GM21529 (cell line): ENCODE data around the gene SMIM41.

ENCODE experiments used
- ATAC-seq: cut with Tn5 transposase; IDR thresholded peaks from one replicate; pipeline ENCODE4 v1.9.1; 2021; ENCODE audit not compliant: unreplicated experiment

SMIM41 gene

GRCh38 chr12:52063082-52063924 is 16.2 kb upstream of the SMIM41 start:
- ATAC-seq: no peak

DNA sequence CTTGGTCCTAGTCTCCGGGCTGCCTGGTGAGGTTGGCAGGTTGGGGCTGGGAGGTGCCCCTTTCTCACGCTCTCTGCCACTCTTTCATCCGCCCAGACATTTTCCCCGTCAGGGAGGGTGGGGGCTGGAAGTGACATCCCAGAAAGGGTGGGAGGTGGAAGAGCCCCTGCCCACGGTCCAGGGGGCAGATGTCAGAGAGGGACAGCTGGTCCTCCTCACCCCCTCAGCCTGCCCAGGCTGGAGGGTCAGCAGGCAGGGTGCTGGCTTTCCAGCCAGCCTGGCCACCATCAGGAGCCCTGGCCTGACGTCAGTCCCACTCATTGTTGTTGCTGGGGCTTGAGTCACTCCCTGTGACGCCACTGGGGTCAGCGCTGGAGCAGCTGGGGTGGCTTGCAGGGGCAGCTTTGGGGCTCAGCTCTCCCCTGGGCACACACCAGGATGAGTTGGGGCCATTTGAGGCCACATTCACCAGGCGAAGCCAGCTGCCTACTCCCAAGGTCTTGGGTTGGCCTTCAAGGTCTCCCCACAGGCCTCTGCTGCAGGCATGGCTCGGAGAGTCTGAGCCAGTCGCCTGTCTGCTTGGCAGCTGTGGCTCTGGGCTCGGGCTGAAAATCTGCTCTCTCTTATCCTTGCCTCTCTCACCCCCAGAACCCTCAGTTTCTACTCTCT is 15.4 kb upstream of the SMIM41 start:
- no peak for ATAC-seq

DNA sequence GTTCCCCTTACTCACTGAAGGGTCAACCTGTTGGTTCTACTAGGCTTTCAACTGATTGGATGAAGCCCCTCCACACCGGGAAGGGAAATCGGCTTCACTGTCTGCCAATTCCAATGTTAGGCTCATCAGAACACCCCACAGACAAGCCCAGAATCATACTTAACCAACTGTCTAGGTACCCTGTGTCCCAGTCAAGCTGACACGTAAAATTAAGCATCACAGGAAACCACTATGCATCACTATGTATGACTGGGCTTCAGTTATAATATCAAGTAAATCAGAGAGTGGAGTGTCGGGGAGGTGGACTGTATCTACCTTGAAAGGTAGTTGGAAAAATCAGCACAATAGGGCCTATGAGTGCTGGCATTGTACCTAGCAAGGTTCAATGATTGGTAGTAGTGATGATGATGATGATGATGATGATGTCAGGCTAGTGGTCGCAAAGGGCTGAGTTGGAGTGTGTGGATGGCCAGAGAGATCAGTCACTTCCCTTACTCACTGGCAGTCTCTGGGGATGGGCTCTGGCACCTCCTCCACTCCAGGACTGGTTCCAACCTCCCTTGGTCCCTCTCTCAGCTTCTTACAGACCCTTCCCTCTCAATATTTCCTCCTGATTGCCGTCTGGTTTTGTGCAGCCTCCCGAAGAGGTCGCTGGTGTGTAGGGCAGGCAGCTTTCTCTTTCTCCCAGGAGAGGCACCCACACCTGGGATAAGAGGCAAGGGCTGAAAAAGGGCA is 13.0 kb upstream of the SMIM41 start:
- ATAC-seq: no peak

DNA sequence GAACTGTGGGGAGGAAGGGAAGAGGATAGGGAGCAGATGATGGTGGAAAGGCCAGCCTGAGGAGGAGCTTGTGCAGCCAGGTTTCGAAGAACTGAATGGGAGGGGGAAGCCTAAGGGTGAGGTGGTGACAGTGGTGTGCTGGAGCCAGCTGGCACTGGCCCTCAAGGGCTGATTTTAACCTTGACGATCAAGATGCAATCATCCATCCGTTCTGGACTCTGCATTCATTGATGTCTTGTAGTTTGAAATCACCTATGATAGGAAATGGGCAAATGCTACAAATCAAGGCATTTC is 12.5 kb upstream of the SMIM41 start:
- ATAC-seq: no peak

DNA sequence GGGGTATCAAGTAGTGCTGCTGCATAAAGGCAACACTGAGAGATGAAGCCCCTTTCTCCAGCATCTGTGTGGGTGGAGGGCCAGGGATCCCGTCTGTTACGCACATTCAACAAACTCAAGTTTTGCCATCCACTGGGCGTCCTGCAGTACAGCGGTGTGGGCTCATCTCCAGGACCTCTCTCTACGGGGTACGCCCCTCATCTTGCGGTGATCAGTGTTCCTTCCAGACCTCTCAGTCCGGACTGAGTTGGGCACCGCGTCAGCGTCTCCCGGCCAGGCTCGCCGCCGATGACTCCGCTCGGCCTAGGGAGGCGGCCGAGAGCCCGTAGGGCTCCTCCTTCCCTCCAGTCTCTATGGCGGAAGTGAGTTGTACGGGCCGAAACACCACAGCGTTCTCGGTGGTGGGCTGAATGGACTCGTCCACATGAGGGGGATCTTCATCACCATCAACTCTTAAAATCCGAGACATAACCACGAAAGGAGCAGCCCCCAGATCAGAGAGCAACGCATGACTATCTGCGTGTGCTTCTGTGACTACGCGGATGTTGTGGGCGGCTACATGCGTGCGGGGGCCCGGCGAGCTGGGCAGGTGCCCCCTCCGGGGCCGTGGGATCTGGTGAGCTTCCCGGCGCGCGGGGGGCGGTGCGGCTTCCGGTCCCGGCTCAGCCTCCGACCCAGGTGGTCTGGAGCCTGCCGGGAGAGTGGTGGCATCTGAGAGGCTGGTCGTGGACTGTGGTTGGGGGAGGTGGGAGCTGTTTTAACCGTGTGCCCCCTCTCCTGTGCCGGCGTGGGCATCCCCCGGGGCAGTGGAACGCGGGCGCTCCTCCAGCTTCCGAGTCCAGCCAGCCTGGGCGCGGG is 9.9 kb upstream of the SMIM41 start, which contains the start of gene ATG101:
TSS of gene ATG101 (plus strand) at position 652 of the 858 bp plus-strand sequence. CDS start 3,673 bp downstream, outside the sequence.
- ATAC-seq: peak; percentile 94

GRCh38 chr12:52070185-52070925 is 9.1 kb upstream of the SMIM41 start:
- ATAC-seq: peak; percentile 18

GRCh38 chr12:52073531-52074381 is 5.7 kb upstream of the SMIM41 start:
- ATAC-seq: no peak

DNA sequence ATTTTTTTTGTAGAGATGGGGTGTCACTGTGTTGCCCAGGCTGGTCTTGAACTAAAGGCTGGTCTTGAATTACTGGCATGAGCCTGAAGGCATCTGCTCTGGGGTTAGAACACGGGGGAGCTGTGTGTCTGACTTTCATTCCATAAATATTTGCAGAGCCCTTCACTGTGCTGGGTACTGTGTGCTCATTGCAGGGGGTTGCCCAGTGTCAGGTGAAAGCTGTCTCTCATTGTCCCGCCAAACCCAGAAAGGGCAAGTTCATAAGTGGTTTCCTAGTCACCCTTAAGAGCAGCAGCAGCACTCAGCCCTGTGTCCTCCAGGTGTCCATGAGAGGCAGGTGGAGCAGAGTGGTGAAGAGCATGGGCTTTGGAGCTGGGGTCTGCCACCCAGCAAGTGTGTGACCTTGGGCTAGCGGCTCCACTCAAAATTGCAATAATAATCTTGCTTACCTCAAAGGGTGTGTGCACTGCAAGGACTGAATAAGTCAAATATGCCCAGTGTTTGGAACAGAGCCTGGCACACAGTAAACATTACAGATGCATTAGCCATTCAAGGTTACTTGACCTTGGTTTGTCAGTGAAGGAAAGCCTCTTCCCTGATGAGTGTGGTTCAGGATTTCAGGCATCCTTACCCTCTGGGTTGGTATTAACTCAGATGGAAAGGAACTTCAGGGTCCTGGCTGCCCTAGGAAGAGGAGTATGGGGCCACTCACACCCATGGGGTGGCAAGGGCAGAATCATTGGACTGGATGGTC is 4.4 kb upstream of the SMIM41 start:
- ATAC-seq: no peak

DNA sequence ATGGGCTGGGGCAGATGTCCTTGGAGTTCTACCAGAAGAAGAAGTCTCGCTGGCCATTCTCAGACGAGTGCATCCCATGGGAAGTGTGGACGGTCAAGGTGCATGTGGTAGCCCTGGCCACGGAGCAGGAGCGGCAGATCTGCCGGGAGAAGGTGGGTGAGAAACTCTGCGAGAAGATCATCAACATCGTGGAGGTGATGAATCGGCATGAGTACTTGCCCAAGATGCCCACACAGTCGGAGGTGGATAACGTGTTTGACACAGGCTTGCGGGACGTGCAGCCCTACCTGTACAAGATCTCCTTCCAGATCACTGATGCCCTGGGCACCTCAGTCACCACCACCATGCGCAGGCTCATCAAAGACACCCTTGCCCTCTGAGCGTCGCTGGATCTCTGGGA is 2.7 kb upstream of the SMIM41 start:
- ATAC-seq: no peak

- ATAC-seq: no peak
These were observed 1.2 kb upstream of the SMIM41 start for GRCh38 chr12:52078276-52078675.

- no peak for ATAC-seq
These were observed 1.1 kb downstream of the SMIM41 start for GRCh38 chr12:52080403-52081251.

- peak; percentile 59 for ATAC-seq
These were observed 1.8 kb downstream of the SMIM41 start for GRCh38 chr12:52081263-52081733.

DNA sequence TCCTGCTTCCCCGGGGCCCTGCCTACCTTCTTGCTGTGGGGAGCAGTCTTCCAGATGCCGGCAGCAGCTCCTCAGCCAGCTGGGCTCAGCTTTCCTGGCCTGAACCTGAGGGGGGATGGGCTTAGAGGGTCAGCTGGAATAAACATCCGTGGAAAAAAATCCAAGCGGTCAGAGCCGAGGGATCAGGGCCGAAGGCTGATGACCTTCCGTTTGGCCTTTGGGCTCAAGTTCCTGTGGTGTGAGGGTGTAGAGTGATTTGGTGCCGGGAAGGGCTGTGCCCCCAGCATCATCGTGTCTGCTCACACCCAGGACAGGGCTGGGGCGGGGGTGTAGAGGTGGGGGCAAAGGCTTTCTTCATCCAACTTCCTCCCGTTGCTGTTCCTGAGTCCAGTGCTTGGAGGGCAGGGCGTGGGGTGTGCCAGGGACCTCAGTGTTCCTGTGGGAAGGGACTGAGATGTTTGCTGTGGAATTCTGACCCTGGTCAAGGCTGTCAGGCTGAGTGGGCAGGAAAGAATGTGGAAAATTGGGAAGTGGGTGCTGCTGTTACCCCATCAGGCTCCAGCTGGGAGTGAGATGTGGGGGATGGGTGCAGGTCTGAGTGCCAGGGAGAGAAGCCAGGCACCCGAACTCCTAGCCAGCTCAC is 2.6 kb downstream of the SMIM41 start:
- no peak for ATAC-seq

- no peak for ATAC-seq
These were observed 3.1 kb downstream of the SMIM41 start for GRCh38 chr12:52082669-52082987.

GRCh38 chr12:52082988-52083637 is 3.6 kb downstream of the SMIM41 start:
- peak; percentile 52 for ATAC-seq

DNA sequence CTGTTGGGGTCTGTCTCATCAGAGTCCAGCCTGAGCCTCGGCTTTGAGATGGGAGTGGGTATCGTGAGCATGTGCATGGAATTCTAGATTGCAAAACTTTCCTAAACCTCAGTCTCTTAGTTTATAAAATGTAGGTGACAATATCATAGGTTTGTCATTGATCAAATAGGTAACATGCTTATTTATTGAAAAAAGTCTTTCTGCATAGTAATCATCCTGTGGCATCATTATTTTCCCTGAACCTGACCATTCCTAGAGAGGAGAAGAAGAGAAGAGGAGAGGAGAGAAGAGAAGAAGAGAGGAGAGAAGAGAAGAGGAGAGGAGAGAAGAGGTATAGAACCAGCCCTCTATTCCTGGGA is 4.1 kb downstream of the SMIM41 start:
- ATAC-seq: no peak
